Measurements from ENCODE around the gene TRIB2. TPM values are rescaled to one million over a fixed set of nuclear protein-coding genes. Genes with fewer than 3 reads are reported as not detected.

Gene TRIB2
- total RNA-seq, 2 donors from 2014 or later = 166 to 170 TPM

GRCh38 chr2:12684471-12684936 is 32.2 kb upstream of the TRIB2 start:
- Mint-ChIP-seq H3K4me3 (no peak overlapping the region), H3K36me3 (ENCODE audit: low read depth) (no peaks in the 10 kb centered on the region), H3K4me1 (peaks cover 9% of the 10 kb centered on the region), H3K27ac (no peak overlapping the region), H3K27me3 (no peaks in the 10 kb centered on the region)
- H3K9me3 ChIP-seq (ENCODE audit: control insufficient read depth, low read length, poor library complexity, severe bottlenecking) = no peaks in the 10 kb centered on the region
- DNase-seq (no peak), ATAC-seq (no peak)

GRCh38 chr2:12685145-12685544 is 31.6 kb upstream of the TRIB2 start:
- no peak for ATAC-seq
- no peaks in the 10 kb centered on the region for H3K36me3 Mint-ChIP-seq (ENCODE audit: low read depth)
- H3K27me3 Mint-ChIP-seq = no peaks in the 10 kb centered on the region
- no peak overlapping the region for H3K27ac Mint-ChIP-seq
- DNase-seq = no peak
- no peaks in the 10 kb centered on the region for H3K9me3 ChIP-seq (ENCODE audit: control insufficient read depth, low read length, poor library complexity, severe bottlenecking)
- no peak overlapping the region for H3K4me3 Mint-ChIP-seq
- peaks cover 9% of the 10 kb centered on the region for H3K4me1 Mint-ChIP-seq

- Mint-ChIP-seq H3K4me1 (peaks cover 9% of the 10 kb centered on the region), H3K27me3 (no peaks in the 10 kb centered on the region), H3K36me3 (ENCODE audit: low read depth) (peaks cover under 1% of the 10 kb centered on the region), H3K27ac (no peak overlapping the region), H3K4me3 (no peak overlapping the region)
- H3K9me3 ChIP-seq (ENCODE audit: control insufficient read depth, low read length, poor library complexity, severe bottlenecking) = no peaks in the 10 kb centered on the region
- ATAC-seq (no peak), DNase-seq (no peak)
Measured at GRCh38 chr2:12685956-12686355, 30.8 kb upstream of the TRIB2 start.

GRCh38 chr2:12686708-12687283 is 29.9 kb upstream of the TRIB2 start:
- no peak for ATAC-seq
- Mint-ChIP-seq H3K36me3 (ENCODE audit: low read depth) (peaks cover 2% of the 10 kb centered on the region), H3K27ac (peak overlapping the region; percentile 5), H3K4me1 (peaks cover 9% of the 10 kb centered on the region), H3K27me3 (no peaks in the 10 kb centered on the region), H3K4me3 (peak overlapping the region; percentile 1)
- H3K9me3 ChIP-seq (ENCODE audit: control insufficient read depth, low read length, poor library complexity, severe bottlenecking) = no peaks in the 10 kb centered on the region
- no peak for DNase-seq

- H3K9me3 ChIP-seq (ENCODE audit: control insufficient read depth, low read length, poor library complexity, severe bottlenecking) = peaks cover 3% of the 10 kb centered on the region
Measured at GRCh38 chr2:12688091-12688490, 28.6 kb upstream of the TRIB2 start.

GRCh38 chr2:12688893-12689292 is 27.8 kb upstream of the TRIB2 start:
- peaks cover 2% of the 10 kb centered on the region for H3K36me3 Mint-ChIP-seq (ENCODE audit: low read depth)
- no peak for ATAC-seq
- H3K4me3 Mint-ChIP-seq = no peak overlapping the region

More at GRCh38 chr2:12688091-12688490, 28.6 kb upstream of the TRIB2 start:
- peaks cover 9% of the 10 kb centered on the region for H3K4me1 Mint-ChIP-seq
- DNase-seq (no peak), ATAC-seq (no peak)
- peaks cover 2% of the 10 kb centered on the region for H3K36me3 Mint-ChIP-seq (ENCODE audit: low read depth)
- no peaks in the 10 kb centered on the region for H3K27me3 Mint-ChIP-seq
- no peak overlapping the region for H3K4me3 Mint-ChIP-seq
- no peak overlapping the region for H3K27ac Mint-ChIP-seq

GRCh38 chr2:12693509-12693908 is 23.2 kb upstream of the TRIB2 start:
- H3K27me3 Mint-ChIP-seq = no peaks in the 10 kb centered on the region
- peaks cover 2% of the 10 kb centered on the region for H3K36me3 Mint-ChIP-seq (ENCODE audit: low read depth)
- no peak overlapping the region for H3K27ac Mint-ChIP-seq
- no peak overlapping the region for H3K4me3 Mint-ChIP-seq
- no peaks in the 10 kb centered on the region for H3K4me1 Mint-ChIP-seq
- DNase-seq (no peak), ATAC-seq (no peak)
- H3K9me3 ChIP-seq (ENCODE audit: control insufficient read depth, low read length, poor library complexity, severe bottlenecking) = peaks cover 3% of the 10 kb centered on the region

More at GRCh38 chr2:12688893-12689292, 27.8 kb upstream of the TRIB2 start:
- Mint-ChIP-seq H3K4me1 (peaks cover 9% of the 10 kb centered on the region), H3K27ac (no peak overlapping the region), H3K27me3 (no peaks in the 10 kb centered on the region)
- peaks cover 3% of the 10 kb centered on the region for H3K9me3 ChIP-seq (ENCODE audit: control insufficient read depth, low read length, poor library complexity, severe bottlenecking)
- DNase-seq = no peak

GRCh38 chr2:12694990-12695774 is 21.6 kb upstream of the TRIB2 start:
- Mint-ChIP-seq H3K4me1 (peaks cover under 1% of the 10 kb centered on the region), H3K36me3 (ENCODE audit: low read depth) (peaks cover 3% of the 10 kb centered on the region), H3K27ac (no peak overlapping the region), H3K4me3 (no peak overlapping the region), H3K27me3 (no peaks in the 10 kb centered on the region)
- ATAC-seq = no peak
- peaks cover 3% of the 10 kb centered on the region for H3K9me3 ChIP-seq (ENCODE audit: control insufficient read depth, low read length, poor library complexity, severe bottlenecking)
- no peak for DNase-seq

- no peaks in the 10 kb centered on the region for H3K27me3 Mint-ChIP-seq
Measured at GRCh38 chr2:12697617-12698016, 19.1 kb upstream of the TRIB2 start.

GRCh38 chr2:12700989-12701388 is 15.7 kb upstream of the TRIB2 start:
- Mint-ChIP-seq H3K4me3 (no peak overlapping the region), H3K4me1 (peaks cover 38% of the 10 kb centered on the region), H3K27ac (no peak overlapping the region), H3K27me3 (no peaks in the 10 kb centered on the region), H3K36me3 (ENCODE audit: low read depth) (peaks cover 4% of the 10 kb centered on the region)
- no peak for DNase-seq
- no peak for ATAC-seq
- no peaks in the 10 kb centered on the region for H3K9me3 ChIP-seq (ENCODE audit: control insufficient read depth, low read length, poor library complexity, severe bottlenecking)

More at GRCh38 chr2:12697617-12698016, 19.1 kb upstream of the TRIB2 start:
- no peaks in the 10 kb centered on the region for H3K9me3 ChIP-seq (ENCODE audit: control insufficient read depth, low read length, poor library complexity, severe bottlenecking)
- no peak overlapping the region for H3K4me3 Mint-ChIP-seq
- DNase-seq (no peak), ATAC-seq (no peak)
- H3K4me1 Mint-ChIP-seq = peaks cover 18% of the 10 kb centered on the region
- H3K36me3 Mint-ChIP-seq (ENCODE audit: low read depth) = peaks cover 2% of the 10 kb centered on the region
- H3K27ac Mint-ChIP-seq = no peak overlapping the region

- H3K4me3 Mint-ChIP-seq = peak overlapping the region; percentile 52
- peak overlapping the region; percentile 88 for H3K27ac Mint-ChIP-seq
- peaks cover 4% of the 10 kb centered on the region for H3K36me3 Mint-ChIP-seq (ENCODE audit: low read depth)
- peaks cover 38% of the 10 kb centered on the region for H3K4me1 Mint-ChIP-seq
- no peaks in the 10 kb centered on the region for H3K27me3 Mint-ChIP-seq
- DNase-seq (no peak), ATAC-seq (no peak)
- no peaks in the 10 kb centered on the region for H3K9me3 ChIP-seq (ENCODE audit: control insufficient read depth, low read length, poor library complexity, severe bottlenecking)
Measured at GRCh38 chr2:12701786-12702167, 15.0 kb upstream of the TRIB2 start.

GRCh38 chr2:12702168-12703121 is 14.3 kb upstream of the TRIB2 start:
- Mint-ChIP-seq H3K4me3 (peak overlapping the region; percentile 52), H3K27ac (peak overlapping the region; percentile 88)
- no peak for ATAC-seq

GRCh38 chr2:12704378-12704777 is 12.4 kb upstream of the TRIB2 start:
- H3K9me3 ChIP-seq (ENCODE audit: control insufficient read depth, low read length, poor library complexity, severe bottlenecking) = no peaks in the 10 kb centered on the region
- ATAC-seq (no peak), DNase-seq (no peak)
- H3K4me1 Mint-ChIP-seq = peaks cover 52% of the 10 kb centered on the region
- peak overlapping the region; percentile 4 for H3K27ac Mint-ChIP-seq
- peaks cover 2% of the 10 kb centered on the region for H3K36me3 Mint-ChIP-seq (ENCODE audit: low read depth)
- H3K27me3 Mint-ChIP-seq = no peaks in the 10 kb centered on the region
- H3K4me3 Mint-ChIP-seq = no peak overlapping the region

More at GRCh38 chr2:12702168-12703121, 14.3 kb upstream of the TRIB2 start:
- H3K36me3 Mint-ChIP-seq (ENCODE audit: low read depth) = peaks cover 4% of the 10 kb centered on the region
- DNase-seq = no peak
- H3K9me3 ChIP-seq (ENCODE audit: control insufficient read depth, low read length, poor library complexity, severe bottlenecking) = no peaks in the 10 kb centered on the region
- no peaks in the 10 kb centered on the region for H3K27me3 Mint-ChIP-seq
- H3K4me1 Mint-ChIP-seq = peaks cover 38% of the 10 kb centered on the region

Data from T-helper 17 cell (primary cell).